Measurements from ENCODE around the gene RALGPS1.
A peak's percentile ranks its signal among the peaks of the same experiment; 100 is the strongest.

Gene RALGPS1

GRCh38 chr9:127135056-127135745 lies 220.6 kb downstream of the RALGPS1 start:
- H3K27ac ChIP-seq (ENCODE audit: low read depth, low read length), result peak overlapping the region; percentile 94
- H3K27me3 ChIP-seq (ENCODE audit: control insufficient read depth, insufficient read depth, low read length), result no peaks in the 10 kb centered on the region
- no peak overlapping the region for H3K9ac ChIP-seq (ENCODE audit: low read length)
- H3K36me3 ChIP-seq (ENCODE audit: control insufficient read depth, insufficient read depth, low read length), result no peaks in the 10 kb centered on the region
- H3K4me1 ChIP-seq (ENCODE audit: control insufficient read depth, insufficient read depth, low read length), result peaks cover 54% of the 10 kb centered on the region
- no peak overlapping the region for H3K4me3 ChIP-seq (ENCODE audit: low read length)

- Histone ChIP-seq H3K27ac (ENCODE audit: low read depth, low read length) (no peak overlapping the region), H3K4me1 (ENCODE audit: control insufficient read depth, insufficient read depth, low read length) (peaks cover 46% of the 10 kb centered on the region)
These were observed 221.7 kb downstream of the RALGPS1 start for GRCh38 chr9:127136081-127136879.

GRCh38 chr9:127136880-127137639 lies 222.5 kb downstream of the RALGPS1 start:
- Histone ChIP-seq H3K27ac (ENCODE audit: low read depth, low read length) (no peak overlapping the region), H3K4me1 (ENCODE audit: control insufficient read depth, insufficient read depth, low read length) (peaks cover 41% of the 10 kb centered on the region), H3K27me3 (ENCODE audit: control insufficient read depth, insufficient read depth, low read length) (no peaks in the 10 kb centered on the region), H3K9ac (ENCODE audit: low read length) (no peak overlapping the region), H3K4me3 (ENCODE audit: low read length) (no peak overlapping the region), H3K36me3 (ENCODE audit: control insufficient read depth, insufficient read depth, low read length) (no peaks in the 10 kb centered on the region)

More at GRCh38 chr9:127136081-127136879, 221.7 kb downstream of the RALGPS1 start:
- H3K36me3 ChIP-seq (ENCODE audit: control insufficient read depth, insufficient read depth, low read length), result no peaks in the 10 kb centered on the region
- no peaks in the 10 kb centered on the region for H3K27me3 ChIP-seq (ENCODE audit: control insufficient read depth, insufficient read depth, low read length)
- no peak overlapping the region for H3K4me3 ChIP-seq (ENCODE audit: low read length)
- H3K9ac ChIP-seq (ENCODE audit: low read length), result no peak overlapping the region

- H3K36me3 ChIP-seq (ENCODE audit: control insufficient read depth, insufficient read depth, low read length), result no peaks in the 10 kb centered on the region
- H3K9ac ChIP-seq (ENCODE audit: low read length), result no peak overlapping the region
- H3K4me3 ChIP-seq (ENCODE audit: low read length), result no peak overlapping the region
- H3K27me3 ChIP-seq (ENCODE audit: control insufficient read depth, insufficient read depth, low read length), result no peaks in the 10 kb centered on the region
- H3K4me1 ChIP-seq (ENCODE audit: control insufficient read depth, insufficient read depth, low read length), result peaks cover 37% of the 10 kb centered on the region
- no peak overlapping the region for H3K27ac ChIP-seq (ENCODE audit: low read depth, low read length)
These were observed 223.2 kb downstream of the RALGPS1 start for GRCh38 chr9:127137640-127138360.

- H3K27ac ChIP-seq (ENCODE audit: low read depth, low read length), result no peak overlapping the region
- no peak overlapping the region for H3K9ac ChIP-seq (ENCODE audit: low read length)
- H3K27me3 ChIP-seq (ENCODE audit: control insufficient read depth, insufficient read depth, low read length), result no peaks in the 10 kb centered on the region
- H3K36me3 ChIP-seq (ENCODE audit: control insufficient read depth, insufficient read depth, low read length), result no peaks in the 10 kb centered on the region
- H3K4me1 ChIP-seq (ENCODE audit: control insufficient read depth, insufficient read depth, low read length), result peaks cover 30% of the 10 kb centered on the region
- no peak overlapping the region for H3K4me3 ChIP-seq (ENCODE audit: low read length)
These were observed 223.9 kb downstream of the RALGPS1 start for GRCh38 chr9:127138444-127138843.

GRCh38 chr9:127139071-127139731 lies 224.6 kb downstream of the RALGPS1 start:
- Histone ChIP-seq H3K9ac (ENCODE audit: low read length) (no peak overlapping the region), H3K4me3 (ENCODE audit: low read length) (no peak overlapping the region), H3K27ac (ENCODE audit: low read depth, low read length) (no peak overlapping the region), H3K4me1 (ENCODE audit: control insufficient read depth, insufficient read depth, low read length) (peaks cover 24% of the 10 kb centered on the region), H3K36me3 (ENCODE audit: control insufficient read depth, insufficient read depth, low read length) (no peaks in the 10 kb centered on the region), H3K27me3 (ENCODE audit: control insufficient read depth, insufficient read depth, low read length) (no peaks in the 10 kb centered on the region)

GRCh38 chr9:127139775-127140174 lies 225.2 kb downstream of the RALGPS1 start:
- no peak overlapping the region for H3K4me3 ChIP-seq (ENCODE audit: low read length)
- no peaks in the 10 kb centered on the region for H3K36me3 ChIP-seq (ENCODE audit: control insufficient read depth, insufficient read depth, low read length)
- H3K4me1 ChIP-seq (ENCODE audit: control insufficient read depth, insufficient read depth, low read length), result peaks cover 18% of the 10 kb centered on the region
- no peak overlapping the region for H3K9ac ChIP-seq (ENCODE audit: low read length)
- H3K27me3 ChIP-seq (ENCODE audit: control insufficient read depth, insufficient read depth, low read length), result no peaks in the 10 kb centered on the region
- H3K27ac ChIP-seq (ENCODE audit: low read depth, low read length), result no peak overlapping the region

- H3K27ac ChIP-seq (ENCODE audit: low read depth, low read length), result no peak overlapping the region
- H3K36me3 ChIP-seq (ENCODE audit: control insufficient read depth, insufficient read depth, low read length), result no peaks in the 10 kb centered on the region
- H3K4me3 ChIP-seq (ENCODE audit: low read length), result no peak overlapping the region
- H3K9ac ChIP-seq (ENCODE audit: low read length), result no peak overlapping the region
- no peaks in the 10 kb centered on the region for H3K27me3 ChIP-seq (ENCODE audit: control insufficient read depth, insufficient read depth, low read length)
- peaks cover 14% of the 10 kb centered on the region for H3K4me1 ChIP-seq (ENCODE audit: control insufficient read depth, insufficient read depth, low read length)
These were observed 225.6 kb downstream of the RALGPS1 start for GRCh38 chr9:127140181-127140580.

- Histone ChIP-seq H3K9ac (ENCODE audit: low read length) (no peak overlapping the region), H3K27me3 (ENCODE audit: control insufficient read depth, insufficient read depth, low read length) (no peaks in the 10 kb centered on the region), H3K36me3 (ENCODE audit: control insufficient read depth, insufficient read depth, low read length) (no peaks in the 10 kb centered on the region), H3K4me3 (ENCODE audit: low read length) (no peak overlapping the region), H3K4me1 (ENCODE audit: control insufficient read depth, insufficient read depth, low read length) (peaks cover 5% of the 10 kb centered on the region), H3K27ac (ENCODE audit: low read depth, low read length) (no peak overlapping the region)
These were observed 226.5 kb downstream of the RALGPS1 start for GRCh38 chr9:127140842-127141675.

GRCh38 chr9:127142291-127142690 lies 227.7 kb downstream of the RALGPS1 start:
- Histone ChIP-seq H3K27me3 (ENCODE audit: control insufficient read depth, insufficient read depth, low read length) (no peaks in the 10 kb centered on the region), H3K27ac (ENCODE audit: low read depth, low read length) (no peak overlapping the region), H3K4me3 (ENCODE audit: low read length) (no peak overlapping the region), H3K4me1 (ENCODE audit: control insufficient read depth, insufficient read depth, low read length) (no peaks in the 10 kb centered on the region), H3K9ac (ENCODE audit: low read length) (no peak overlapping the region), H3K36me3 (ENCODE audit: control insufficient read depth, insufficient read depth, low read length) (no peaks in the 10 kb centered on the region)

- Histone ChIP-seq H3K27ac (ENCODE audit: low read depth, low read length) (no peak overlapping the region), H3K4me3 (ENCODE audit: low read length) (no peak overlapping the region), H3K36me3 (ENCODE audit: control insufficient read depth, insufficient read depth, low read length) (no peaks in the 10 kb centered on the region), H3K4me1 (ENCODE audit: control insufficient read depth, insufficient read depth, low read length) (no peaks in the 10 kb centered on the region), H3K9ac (ENCODE audit: low read length) (no peak overlapping the region), H3K27me3 (ENCODE audit: control insufficient read depth, insufficient read depth, low read length) (no peaks in the 10 kb centered on the region)
These were observed 228.4 kb downstream of the RALGPS1 start for GRCh38 chr9:127142931-127143464.
